HG02678 (cell line): ENCODE data around the gene GRHL1.
"Not testable (repeated sequence)": the region's sequence is repeated elsewhere in the genome, so short reads cannot be mapped to it uniquely, and the experiment has no call there.

Experiments
- ATAC-seq: cut with Tn5 transposase; IDR thresholded peaks from one replicate; pipeline ENCODE4 v1.9.1; 2021; ENCODE audit warnings: mild to moderate bottlenecking, moderate library complexity; ENCODE audit not compliant: unreplicated experiment

GRHL1 gene

DNA sequence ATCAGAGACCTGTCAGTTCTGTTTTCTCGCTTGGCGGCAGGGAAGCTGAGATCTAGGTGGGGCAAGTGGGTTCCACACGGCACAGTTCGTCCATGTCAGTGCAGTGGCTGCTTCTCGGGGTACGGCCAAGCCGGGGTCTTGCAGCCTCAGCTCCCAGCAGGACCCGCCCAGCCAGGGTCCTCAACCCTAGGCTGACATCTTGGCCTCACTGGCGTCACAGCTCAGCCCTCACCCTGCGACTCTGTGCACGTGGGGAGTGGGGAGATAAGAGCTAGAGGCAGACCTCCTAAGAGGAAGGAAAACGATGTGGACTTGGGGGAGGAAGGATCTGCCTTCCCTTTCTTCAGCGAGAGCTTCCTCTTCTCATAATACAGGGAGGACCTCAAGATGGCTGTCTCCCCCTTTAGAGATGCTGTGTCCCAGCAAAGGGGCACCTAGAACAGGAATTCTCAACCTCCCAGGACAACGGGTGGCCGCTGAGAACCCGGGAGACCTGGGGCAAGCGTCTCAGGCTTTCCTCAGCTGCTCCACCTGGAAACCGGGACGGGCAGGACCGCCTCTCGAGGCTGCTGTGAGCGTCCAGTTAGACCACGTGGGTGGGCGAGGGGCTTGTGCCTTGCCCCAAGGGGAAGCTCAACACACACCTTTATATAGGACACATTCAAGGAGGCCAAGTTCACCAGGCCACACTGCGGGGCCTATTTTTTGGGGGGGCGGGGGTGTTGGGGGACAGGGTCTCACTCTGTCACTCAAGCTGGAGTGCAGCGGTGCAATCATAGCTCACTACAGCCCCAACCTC, 68.3 kb downstream of the GRHL1 start:
- no peak for ATAC-seq

DNA sequence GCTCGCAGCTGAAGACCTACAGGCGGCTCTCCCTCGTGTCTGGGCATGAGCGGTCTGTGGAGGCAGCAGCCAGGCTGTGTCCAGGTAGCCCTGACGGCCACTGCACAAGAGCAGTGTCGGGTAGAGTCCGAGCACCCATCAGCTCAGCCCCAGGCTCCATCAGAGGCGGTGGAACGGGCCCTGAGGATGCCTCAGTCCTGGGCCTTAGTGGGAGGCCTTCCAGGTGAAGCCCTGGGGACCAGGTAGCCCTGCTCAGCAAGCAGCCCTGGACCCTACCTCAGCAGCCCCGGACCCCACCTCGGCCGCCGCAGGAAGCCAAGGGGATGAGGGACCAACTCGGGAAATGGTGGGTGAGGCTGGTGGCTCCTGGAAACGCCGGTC, 70.5 kb downstream of the GRHL1 start:
- no peak for ATAC-seq

DNA sequence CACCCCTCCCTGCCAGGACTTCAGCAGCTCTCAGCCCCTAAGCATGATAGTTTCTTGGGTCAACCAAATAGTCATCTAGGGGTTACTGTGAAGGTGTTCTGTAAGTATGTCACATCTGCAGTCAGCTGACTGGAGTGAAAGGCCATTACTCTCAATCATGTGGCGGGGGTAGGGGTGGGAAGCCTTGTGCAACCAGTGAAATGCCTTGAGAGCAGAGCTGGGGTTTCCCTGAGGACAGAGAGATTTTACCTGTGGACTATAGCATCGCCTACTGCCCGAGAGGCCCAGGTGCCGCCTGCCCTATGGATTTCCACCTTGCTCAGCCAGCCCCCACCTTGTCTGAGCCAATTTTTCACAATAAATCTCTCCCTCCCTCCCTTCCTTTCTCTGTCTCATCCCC, 71.0 kb downstream of the GRHL1 start:
- ATAC-seq, result no peak

DNA sequence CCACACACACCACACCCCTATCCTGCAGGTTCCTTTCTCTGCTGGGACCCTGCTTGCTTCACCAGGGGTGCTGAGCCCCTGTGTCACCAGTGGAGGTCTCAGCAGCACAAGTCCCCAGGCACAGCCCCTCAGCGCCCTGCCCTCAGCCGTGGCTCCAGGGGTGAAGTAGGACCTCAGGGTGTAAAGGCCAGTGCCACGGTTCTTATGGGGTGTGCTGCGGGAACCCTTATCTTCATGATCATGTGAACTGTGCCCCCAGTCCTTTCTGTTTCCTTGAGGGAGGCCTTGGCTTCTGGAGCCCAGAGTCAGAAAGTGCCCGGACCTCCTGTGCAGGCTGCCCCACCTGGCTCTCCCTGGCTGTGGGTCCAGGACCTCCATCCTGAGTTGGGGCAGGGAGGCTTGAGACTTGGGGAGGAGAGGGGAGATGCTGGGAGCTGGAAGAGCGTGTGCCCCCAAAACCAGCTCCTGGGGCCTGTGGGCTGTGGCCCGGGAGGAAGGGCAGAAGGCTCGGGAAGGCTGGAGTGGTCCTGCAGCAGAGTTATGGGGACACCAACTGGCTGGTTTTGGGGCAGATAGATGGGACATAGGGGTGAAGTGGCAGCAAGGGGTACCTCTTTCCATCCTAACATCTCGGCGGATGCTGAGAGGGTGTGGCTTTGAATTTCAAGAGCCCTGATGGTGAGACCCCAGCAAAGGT, 71.6 kb downstream of the GRHL1 start:
- ATAC-seq, result no peak

DNA sequence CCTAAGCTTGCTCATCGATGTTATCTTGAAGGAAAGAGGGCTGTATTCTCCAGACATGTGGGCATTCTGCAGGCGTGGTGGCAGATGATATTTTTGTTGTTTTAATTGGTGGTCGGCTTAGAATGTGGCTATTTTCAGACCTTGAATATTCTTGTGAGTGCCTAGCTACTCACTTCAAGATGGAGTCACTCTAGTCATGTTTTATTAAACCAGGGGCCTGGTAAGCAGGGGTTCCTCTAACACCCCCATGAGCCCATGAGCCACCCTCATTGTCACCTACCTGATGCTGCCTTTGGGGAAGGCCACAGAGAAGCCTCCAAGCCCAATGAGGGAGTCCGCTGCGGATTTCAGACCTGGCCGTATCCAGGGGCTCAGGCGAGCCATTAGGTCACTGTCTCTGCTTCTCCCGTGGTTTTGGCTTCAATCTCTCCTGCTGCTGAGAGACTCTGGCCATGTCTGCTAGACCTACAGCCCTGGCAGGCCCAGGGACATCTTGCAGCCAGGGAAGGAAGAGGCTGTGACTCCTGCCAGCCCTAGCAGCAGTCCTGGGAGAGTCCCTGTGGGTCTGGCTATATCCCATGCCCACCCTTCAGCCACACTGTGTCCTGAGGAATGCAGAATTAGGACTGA, 75.6 kb downstream of the GRHL1 start:
- no peak for ATAC-seq

DNA sequence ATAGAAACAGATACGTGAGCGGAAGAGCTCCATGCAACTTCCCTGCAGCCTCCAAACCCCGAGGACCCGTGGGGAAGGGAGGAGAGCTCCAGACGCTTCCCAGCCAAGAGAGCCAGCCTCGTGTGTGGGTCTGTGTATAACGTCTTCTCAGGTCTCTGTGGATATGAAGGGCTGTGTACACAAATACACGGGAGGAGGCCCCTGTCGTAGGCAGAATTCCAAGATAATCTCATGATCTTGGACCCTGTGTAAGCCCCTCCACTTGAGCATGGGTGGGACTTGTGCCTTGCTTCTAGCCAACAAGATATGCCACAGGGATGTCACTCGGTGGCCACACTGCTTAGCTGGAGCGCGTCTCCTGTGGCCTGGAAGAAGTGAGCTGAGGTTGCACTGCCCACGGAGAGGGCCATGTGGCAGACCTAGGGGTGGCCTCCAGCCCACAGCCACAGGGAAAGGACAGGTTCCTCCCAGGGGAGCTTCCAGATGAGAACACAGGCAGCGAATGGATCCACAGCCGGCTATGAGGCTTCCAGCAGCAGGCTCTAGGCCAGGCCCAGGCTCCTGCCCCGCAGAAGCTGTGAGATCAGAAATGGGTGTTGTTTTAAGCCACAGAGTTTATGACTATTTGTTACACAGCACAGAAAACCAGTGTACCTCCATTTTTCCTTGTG, 76.3 kb downstream of the GRHL1 start:
- no peak for ATAC-seq

DNA sequence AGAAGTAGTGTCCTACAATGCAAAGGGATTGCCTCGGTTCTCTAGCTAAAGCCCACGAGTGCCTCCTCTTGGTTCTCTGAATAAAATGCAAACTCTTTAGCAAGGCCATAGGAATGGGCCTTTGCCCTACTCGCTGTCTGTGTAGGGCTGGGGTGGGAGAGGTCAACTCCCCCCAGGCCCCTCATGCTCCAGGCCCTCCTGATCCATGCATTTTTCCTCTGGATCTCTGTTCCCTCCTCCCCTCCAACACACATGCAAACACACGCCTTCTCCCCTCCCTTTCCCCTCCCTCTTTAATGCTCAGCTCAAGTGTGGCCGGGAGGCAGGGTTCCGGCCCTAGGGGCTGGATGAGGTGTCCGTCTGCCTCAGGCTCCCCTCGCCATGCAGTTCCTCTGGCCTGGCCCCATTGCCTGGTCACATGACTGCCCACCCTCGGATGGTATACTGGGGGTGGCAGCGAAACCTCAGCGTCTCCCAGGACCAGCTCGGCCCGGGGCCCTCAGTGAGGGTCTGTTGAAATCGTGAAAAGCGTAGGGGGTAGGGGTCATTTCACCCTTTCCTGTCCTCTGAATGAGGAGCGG, 77.0 kb downstream of the GRHL1 start:
- peak; percentile 16 for ATAC-seq

DNA sequence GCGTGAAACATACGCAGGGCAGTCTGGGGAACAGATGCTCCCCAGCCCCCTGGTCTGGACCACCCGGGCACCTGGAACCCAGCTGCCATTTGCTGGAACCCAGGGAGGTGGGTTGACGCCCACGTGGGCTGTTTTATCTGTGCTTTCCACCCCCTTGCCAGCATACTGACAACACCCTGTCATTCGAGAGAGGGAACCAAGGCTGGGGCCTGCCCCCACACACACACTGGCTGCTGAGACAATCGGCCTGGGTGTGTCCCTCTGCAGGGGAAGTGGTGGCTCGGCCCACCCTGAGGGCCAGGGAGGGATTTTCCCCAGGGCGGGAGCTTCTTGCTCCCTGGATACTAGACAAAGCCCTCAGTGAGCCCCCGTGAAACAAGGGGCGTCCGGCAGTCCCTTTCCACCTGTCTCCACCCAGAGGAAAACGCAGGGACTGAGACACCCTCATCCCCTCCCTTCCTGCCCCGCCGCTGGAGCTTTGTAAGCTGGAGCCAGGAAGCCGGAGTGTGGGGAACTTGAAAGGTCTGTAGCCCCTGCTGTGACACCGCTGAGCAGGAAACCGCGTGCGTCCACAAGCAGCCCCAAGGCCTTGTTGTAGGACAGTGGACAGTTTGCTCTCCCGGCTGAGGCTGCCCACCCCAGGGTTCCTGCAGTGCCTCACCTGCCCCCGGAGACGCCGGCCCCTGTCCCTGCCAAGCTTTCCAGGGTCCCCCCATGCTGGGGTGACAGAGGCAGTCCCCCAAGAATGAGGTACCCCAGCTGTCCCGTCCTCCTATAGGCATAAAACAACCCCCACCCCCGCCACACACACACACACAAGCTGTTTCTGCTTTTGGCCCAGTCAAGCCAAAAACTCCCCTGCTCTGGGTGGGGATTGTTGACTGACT, 77.7 kb downstream of the GRHL1 start:
- ATAC-seq, result peak; percentile 86

DNA sequence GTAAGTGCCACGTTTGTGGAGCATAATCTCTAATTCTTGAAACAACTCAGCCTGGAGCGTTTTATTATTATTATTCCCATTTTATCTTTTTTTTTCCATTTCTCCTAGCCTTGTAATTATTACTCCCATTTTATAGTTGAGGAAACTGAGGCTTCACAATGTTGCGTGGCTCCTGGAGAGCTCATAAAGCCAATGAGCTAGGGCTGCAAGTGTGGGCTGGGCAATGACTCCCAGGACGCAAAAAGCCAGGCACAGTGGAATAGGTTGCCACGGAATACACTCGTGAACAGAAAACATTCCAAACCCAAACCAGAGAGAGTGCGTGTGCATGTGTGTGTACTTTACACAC, 78.4 kb downstream of the GRHL1 start:
- ATAC-seq, result no peak

DNA sequence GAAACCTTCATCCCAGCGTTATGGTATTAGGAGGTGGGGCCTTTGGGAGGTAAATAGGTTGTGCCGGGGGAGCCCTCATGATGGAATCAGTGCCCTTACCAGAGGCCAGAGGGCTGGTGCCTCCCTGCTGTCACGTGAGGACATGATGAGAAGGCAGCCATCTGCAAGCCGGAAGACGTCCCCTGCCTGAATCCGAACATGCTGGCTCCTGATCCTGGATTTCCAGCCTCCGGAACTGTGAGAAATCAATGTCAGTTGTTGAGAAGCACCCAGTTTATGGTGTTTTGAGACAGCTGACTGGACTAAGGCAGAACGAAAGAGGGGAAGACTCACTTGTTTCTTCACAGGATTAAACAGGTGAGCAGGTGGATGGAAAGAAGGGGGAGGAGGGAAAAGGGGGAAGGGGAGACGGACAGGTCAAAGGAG, 78.8 kb downstream of the GRHL1 start:
- ATAC-seq, result no peak

DNA sequence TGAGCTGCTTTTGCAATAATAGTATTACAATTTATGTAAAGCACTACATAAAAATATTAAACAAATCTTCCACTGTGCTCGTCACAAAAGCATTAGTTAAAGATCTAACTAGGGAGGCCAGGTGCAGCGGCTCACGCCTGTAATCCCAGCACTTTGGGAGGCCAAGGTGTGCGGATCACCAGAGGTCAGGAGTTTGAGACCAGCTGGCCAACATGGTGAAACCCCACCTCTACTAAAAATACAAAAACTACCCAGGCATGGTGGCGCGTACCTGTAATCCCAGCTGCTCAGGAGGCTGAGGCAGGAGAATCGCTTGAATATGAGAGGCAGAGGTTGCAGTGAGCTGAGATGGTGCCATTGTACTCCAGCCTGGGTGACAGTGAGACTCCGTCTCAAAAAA, 79.3 kb downstream of the GRHL1 start:
- not testable (repeated sequence) for ATAC-seq

DNA sequence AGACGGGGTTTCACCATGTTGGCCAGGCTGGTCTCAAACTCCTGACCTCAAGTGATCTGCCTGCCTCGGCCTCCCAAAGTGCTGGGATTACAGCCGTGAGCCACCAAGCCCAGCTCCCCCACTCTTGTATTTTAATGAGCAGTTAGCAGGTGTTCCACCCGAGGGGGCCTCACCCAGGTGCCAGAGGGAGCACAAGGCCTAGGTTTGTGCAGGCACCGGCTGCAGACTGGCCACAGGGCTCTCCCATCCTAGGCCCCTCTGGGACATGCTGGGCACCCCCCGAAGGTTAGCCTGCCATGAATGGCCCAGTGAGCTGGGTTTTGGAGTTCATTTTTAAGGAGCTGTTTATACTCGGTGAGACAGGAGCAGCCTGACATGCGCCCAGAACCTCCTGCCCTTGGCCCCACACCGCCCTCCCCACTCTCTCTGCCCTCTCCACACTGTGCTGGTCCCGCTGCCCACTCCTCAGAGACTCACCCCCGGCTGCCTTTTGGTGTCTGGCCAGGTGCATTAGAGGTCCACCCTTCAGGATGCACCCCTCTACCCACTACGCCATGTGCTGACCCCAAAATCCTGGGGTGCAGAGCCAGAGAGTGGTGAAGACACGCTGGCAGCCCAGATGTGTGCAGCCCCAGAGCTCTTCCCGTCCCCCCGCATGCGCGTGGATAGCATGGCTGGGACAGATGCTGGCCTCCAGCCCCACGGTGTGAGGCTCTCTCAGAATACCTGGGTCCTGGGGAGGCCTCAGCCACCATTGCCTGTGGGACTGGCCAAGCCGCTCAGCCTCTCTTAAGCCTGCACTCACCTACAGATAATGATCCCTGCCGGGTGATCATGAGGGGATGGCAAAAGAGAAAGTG, 80.6 kb downstream of the GRHL1 start:
- ATAC-seq, result no peak

DNA sequence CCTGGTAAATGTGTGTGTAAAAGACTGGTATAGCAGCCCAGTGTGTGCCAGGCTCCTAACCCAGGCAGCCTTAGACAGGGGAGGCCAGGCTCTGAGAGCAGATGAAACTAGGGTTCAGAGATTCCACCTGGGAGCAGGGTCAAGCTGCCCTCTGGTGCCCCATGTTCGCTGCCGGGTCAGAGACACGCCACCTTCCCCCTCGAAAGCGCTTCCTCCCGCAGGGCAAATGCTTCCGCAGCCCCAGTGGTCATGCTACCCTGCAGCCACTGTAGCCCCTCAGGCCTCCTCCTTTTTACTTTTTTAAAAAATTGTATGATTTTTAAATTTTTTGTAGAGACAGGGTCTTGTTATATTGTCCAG, 81.2 kb downstream of the GRHL1 start:
- no peak for ATAC-seq

DNA sequence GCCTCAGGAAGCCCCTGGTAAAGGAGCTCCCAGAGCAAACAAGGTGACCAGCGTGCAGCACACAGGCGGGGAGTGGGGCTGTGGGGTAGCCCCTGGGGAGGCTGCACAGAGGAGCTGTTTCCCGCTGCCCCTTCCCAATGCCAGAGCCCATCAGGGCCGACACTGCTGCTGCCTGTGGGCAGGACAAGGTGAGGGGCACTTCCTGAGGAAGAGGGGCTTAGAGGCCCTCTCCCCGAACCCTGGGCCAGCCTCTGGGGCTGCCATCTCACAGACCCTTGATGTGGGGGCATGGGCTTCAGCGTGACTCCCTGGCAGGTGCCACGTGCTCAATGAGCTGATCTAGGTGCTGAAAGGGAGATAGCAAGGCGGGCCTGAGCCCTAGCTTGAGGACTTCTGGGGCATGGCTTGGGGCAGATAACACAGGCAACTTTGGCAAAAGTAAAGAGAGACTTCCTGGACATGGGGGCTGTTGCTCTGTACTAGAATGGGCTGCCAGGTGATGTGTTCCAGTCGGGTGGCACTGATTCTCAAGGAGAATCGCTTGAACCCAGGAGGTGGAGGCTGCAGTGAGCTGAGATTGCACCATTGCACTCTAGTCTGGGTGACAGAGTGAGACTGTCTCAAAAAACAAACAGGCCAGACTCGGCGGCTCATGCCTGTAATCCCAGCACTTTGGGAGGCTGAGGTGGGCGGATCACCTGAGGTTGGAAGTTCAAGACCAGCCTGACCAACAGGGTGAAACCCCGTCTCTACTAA, 81.9 kb downstream of the GRHL1 start:
- no peak for ATAC-seq

DNA sequence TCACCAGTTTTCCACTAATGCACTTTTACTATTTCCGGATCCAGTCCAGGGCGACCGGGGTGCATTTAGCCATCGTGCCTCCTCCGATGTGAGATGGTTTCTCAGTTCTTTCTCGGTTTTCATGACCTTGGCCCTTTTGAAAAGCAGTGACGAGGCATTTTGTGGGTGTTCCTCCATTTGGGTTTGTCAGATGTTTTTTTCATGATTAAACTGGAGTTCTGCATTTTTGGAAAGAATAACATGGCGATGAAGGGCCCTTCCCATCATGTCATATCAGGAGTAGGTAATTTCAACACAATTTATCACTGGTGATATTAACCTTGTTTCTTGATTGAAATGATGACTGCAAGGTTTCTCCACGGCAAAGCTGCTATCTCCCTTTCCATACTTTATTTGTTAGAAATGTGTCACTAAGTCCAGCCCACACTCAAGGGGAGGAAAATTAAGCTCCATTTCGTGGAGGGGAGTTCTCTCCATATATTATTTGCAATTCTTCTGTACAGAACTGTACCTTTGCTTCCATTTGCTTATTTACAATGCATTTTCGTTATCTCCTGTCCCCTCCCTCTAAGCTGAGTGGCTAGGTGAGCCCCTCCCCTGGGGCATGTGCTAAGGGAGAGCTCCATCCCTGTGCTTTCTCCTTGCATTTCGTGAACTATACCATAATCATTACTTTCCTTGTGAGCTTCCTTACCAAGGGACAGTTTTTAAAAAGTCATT, 83.0 kb downstream of the GRHL1 start:
- ATAC-seq, result no peak

DNA sequence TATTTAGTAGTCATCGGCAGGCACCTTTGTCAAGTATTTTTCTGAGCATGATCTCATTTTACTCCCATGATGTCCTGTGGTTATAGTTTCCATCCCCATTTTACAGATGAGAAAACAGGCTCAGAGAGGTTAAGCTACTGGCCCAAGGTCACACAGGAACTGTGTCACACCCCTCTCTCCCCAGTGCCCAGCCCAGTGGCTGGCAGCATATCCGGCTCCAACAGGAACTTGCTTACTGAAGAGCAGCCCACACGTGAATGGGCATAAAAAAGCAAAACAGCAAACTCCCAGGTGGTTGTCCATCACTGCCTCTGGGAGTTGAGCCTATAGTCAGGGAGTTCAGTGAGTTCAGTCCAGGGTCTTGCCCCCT, 83.5 kb downstream of the GRHL1 start:
- no peak for ATAC-seq

DNA sequence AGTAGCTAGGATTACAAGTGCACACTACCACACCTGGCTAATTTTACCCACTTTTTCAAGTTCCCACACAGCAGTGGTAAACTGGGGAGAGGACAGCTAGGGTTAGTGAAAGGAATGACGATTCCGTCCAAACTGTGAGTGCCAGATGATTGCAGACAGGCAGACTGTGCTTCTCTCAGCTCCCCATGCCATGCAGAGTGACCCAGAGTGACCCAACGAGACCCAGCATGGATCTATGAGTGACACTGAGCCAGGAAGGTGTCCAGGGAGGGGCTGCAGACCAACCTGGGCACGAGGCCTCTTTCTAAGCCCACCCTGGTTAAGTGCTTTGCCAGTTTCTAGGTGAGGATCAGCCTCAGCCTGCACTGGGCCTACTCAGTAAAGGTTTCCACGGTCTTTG, 84.1 kb downstream of the GRHL1 start:
- ATAC-seq, result no peak
